Measurements from ENCODE around the gene NINJ2.

DNA sequence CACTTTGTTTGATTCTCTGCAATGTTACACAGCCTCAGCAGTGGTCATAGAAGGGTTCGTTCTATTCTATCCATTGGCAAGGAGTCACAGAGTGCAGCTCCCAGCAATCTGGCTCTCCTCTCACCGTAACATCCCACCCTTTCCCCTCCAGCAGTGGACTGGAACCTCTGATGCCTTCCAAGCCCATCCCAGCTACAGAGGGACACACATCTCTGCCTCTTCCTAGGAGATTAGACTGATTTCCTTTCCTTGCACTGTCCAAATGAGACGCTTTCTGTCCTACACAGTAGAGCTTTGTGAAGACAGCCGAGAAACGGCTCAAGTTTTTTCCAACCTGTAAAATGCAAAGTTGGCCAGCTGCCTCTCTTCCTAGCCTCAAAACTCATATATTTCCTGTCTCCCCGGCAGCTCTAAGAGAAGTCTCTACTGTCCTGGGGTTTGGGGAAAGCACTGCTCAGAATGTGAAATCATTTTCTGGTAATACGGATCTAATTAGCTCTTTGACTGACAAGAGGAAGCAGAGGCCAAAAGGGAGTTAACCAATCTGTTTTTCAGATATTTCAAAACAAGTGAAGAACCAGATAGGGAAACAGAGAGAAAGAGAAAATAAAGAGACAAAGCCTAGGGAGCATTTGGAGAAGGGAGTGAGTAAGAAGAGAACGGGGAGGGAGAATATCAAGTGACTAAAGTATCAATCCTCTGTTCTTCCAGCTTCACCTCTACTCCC, 516 bp downstream of the NINJ2 start:
- TF ChIP-seq EP300 (conservative IDR thresholded peaks at IDR 0.05; ENCODE audit: poor library complexity, severe bottlenecking) (no peak), EZH2 (IDR thresholded peaks at IDR 0.05; ENCODE audit: borderline replicate concordance, insufficient read depth, low read length, poor library complexity, severe bottlenecking) (no peak), POLR2AphosphoS5 (IDR thresholded peaks at IDR 0.05) (no peak), TAF1 (IDR thresholded peaks at IDR 0.05; ENCODE audit: low read depth) (no peak), RAD21 (conservative IDR thresholded peaks at IDR 0.05) (no peak), MXI1 (conservative IDR thresholded peaks at IDR 0.05; ENCODE audit: poor library complexity, severe bottlenecking) (no peak)
- TF ChIP-seq, protein P1, sequence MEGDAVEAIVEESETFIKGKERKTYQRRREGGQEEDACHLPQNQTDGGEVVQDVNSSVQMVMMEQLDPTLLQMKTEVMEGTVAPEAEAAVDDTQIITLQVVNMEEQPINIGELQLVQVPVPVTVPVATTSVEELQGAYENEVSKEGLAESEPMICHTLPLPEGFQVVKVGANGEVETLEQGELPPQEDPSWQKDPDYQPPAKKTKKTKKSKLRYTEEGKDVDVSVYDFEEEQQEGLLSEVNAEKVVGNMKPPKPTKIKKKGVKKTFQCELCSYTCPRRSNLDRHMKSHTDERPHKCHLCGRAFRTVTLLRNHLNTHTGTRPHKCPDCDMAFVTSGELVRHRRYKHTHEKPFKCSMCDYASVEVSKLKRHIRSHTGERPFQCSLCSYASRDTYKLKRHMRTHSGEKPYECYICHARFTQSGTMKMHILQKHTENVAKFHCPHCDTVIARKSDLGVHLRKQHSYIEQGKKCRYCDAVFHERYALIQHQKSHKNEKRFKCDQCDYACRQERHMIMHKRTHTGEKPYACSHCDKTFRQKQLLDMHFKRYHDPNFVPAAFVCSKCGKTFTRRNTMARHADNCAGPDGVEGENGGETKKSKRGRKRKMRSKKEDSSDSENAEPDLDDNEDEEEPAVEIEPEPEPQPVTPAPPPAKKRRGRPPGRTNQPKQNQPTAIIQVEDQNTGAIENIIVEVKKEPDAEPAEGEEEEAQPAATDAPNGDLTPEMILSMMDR (IDR thresholded peaks at IDR 0.05; ENCODE audit: poor library complexity, severe bottlenecking) = no peak
- TF ChIP-seq, protein P2, sequence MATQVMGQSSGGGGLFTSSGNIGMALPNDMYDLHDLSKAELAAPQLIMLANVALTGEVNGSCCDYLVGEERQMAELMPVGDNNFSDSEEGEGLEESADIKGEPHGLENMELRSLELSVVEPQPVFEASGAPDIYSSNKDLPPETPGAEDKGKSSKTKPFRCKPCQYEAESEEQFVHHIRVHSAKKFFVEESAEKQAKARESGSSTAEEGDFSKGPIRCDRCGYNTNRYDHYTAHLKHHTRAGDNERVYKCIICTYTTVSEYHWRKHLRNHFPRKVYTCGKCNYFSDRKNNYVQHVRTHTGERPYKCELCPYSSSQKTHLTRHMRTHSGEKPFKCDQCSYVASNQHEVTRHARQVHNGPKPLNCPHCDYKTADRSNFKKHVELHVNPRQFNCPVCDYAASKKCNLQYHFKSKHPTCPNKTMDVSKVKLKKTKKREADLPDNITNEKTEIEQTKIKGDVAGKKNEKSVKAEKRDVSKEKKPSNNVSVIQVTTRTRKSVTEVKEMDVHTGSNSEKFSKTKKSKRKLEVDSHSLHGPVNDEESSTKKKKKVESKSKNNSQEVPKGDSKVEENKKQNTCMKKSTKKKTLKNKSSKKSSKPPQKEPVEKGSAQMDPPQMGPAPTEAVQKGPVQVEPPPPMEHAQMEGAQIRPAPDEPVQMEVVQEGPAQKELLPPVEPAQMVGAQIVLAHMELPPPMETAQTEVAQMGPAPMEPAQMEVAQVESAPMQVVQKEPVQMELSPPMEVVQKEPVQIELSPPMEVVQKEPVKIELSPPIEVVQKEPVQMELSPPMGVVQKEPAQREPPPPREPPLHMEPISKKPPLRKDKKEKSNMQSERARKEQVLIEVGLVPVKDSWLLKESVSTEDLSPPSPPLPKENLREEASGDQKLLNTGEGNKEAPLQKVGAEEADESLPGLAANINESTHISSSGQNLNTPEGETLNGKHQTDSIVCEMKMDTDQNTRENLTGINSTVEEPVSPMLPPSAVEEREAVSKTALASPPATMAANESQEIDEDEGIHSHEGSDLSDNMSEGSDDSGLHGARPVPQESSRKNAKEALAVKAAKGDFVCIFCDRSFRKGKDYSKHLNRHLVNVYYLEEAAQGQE (IDR thresholded peaks at IDR 0.05; ENCODE audit: borderline replicate concordance) = no peak
